Endometrium (tissue), 2 donors: Measurements from ENCODE around the gene SIPA1.
"Not testable (repeated sequence)": the region's sequence is repeated elsewhere in the genome, so short reads cannot be mapped to it uniquely, and the experiment has no call there.

ENCODE experiments used
- FAIRE-seq: peaks from 2 replicates; lab custom pipeline; 2012; peaks lifted over from hg19 to GRCh38; lab: Jason Lieb, UNC
- donor health status: control.
- donor health status: control.

Gene SIPA1

DNA sequence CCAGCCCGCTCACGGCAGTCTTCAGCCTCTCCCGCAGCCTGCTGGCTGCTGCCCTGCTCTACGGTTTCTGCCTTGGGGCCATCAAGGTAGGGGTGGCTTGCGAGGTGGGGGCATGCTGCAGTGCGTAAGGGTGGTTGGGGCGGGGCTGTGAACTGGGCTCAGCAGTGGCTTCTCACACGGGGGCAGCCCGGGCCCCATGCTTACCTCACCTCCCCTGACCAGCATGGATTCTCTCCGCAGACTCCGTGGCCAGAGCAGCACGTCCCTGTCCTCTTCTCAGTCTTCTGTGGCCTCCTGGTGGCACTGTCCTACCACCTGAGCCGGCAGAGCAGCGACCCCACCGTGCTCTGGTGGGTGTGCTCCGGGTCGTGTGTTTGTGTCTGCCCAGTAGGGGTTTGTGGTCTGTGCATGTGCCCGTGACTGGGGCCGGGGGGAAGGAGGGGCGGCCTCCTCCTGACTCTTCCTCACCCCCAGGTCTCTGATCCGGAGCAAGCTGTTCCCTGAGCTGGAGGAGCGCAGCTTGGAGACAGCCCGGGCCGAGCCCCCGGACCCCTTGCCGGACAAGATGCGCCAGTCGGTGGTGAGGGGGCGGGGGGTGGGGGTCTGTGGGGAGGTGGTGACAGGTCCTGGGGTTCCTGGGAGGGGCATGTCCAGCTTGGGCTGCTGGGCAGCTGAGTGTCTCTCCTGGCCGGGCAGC is 12.8 kb upstream of the SIPA1 start:
- no peak for FAIRE-seq

GRCh38 chr11:65625628-65626342 is 12.1 kb upstream of the SIPA1 start:
- FAIRE-seq, result no peak

DNA sequence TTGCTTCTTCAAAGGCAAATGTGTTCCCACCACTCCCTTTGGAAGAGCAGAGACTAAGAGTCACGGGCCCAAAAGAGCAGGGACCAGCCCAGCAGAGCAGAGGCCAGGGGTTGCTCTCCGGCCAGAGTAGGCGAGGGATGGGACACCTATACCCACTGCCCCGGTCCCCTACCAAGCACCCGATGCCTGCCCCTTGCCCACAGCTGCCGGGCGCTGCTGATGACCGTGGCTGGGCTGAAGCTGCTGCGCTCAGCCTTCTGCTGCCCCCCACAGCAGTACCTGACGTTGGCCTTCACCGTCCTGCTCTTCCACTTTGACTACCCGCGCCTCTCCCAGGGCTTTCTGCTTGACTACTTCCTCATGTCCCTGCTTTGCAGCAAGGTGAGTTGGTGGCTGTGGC is 10.7 kb upstream of the SIPA1 start:
- no peak for FAIRE-seq

GRCh38 chr11:65629579-65629978 is 8.3 kb upstream of the SIPA1 start:
- no peak for FAIRE-seq

DNA sequence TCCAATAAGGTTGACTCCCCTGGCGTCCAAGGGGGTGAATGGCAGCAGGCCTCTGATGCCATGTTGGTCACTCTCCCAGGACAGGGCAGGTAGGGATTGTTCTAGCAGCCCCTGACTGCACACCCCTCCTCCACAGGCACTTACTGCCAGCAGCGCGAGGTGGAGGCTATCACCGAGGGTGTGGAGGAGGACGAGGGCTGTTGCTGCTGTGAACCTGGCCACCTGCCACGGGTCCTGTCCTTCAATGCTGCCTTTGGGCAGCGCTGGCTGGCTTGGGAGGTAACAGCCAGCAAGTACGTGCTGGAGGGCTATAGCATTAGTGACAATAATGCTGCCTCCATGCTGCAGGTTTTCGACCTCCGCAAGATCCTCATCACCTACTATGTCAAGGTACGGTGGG is 7.7 kb upstream of the SIPA1 start:
- FAIRE-seq, result no peak

DNA sequence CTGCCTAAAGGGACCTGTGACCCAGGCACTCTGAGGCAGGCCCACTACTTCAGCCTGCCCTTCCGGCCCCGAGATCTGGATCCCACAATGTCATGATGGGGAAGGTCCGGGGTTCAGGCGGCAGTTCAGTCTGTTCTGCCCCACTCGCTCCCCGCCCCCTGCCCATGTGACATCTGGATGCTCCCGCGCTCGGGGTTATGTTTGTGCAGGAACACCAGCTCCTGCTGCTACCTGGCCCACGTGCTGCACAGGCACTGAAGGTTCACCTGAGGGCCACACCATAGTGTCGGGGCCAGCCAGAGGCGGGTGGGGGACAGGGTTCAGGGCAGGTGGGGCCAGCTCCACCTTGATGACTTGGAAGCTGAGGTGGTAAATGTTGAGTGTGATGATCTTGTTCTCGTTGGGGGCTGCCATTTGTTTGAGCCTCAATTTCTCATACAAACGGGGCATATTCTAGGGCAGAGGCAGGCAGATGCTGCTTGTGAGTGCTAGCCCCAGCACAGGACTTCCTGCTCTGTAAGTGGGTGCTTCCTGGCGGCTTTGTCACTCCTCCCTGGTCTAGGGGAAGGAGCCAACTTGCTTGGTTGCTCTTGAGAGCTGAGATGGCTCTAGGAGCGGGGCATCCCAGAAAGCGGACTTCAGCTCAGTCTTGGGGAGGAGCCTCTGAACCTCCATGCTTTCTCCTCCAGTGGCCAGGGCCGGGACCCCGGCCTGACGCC is 4.4 kb upstream of the SIPA1 start:
- no peak for FAIRE-seq

DNA sequence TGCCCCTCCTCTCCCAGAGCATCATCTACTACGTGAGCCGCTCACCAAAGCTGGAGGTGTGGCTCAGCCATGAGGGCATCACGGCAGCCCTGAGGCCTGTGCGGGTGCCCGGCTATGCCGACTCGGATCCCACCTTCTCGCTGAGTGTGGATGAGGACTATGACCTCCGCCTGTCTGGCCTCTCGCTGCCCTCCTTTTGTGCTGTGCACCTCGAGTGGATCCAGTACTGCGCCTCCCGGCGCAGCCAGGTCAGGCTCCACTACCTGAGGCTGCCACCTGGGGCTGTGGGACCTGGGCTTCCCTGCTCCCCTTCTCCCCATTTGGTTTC is 3.8 kb upstream of the SIPA1 start:
- no peak for FAIRE-seq

DNA sequence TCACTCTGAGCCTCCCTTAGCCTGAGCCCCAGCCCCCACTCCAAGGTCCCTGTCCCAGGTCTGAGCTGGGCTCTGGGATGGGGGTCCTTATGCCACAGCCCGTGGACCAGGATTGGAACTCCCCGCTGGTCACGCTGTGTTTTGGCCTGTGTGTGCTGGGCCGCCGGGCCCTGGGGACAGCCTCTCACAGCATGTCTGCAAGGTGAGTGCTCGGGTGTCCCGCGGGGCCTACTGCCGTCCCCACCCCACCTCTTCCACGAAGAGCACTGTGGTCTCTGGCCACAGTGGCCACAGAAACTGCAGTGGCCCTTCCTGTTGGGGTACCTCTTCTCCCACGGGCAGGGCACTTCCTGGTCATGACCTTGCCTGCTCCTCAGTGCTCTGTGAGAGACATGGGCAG is 3.5 kb upstream of the SIPA1 start:
- FAIRE-seq, result no peak

DNA sequence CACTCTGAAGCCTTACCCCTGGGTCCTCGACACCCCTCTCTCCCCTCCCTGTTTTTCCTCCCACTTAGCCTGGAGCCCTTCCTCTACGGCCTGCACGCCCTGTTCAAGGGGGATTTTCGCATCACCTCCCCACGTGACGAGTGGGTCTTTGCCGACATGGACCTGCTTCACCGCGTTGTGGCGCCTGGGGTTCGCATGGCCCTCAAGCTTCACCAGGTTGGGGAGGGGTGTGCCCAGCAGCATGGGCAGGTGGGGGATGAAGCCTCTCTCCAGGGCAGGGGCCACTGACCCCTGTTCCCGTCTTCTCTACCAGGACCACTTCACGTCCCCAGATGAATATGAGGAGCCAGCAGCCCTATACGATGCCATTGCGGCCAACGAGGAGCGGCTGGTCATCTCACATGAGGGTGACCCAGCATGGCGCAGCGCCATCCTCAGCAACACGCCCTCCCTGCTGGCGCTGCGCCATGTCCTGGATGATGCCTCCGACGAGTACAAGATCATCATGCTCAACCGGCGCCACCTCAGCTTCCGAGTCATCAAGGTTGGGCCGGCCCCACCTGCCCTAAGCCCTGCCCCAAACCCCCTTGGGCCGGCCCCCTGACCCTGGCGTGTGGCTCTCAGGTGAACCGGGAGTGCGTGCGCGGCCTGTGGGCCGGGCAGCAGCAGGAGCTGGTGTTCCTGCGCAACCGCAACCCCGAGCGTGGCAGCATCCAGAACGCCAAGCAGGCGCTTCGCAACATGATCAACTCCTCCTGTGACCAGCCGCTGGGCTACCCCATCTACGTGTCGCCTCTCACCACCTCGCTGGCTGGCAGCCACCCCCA is 2.8 kb upstream of the SIPA1 start:
- no peak for FAIRE-seq

- FAIRE-seq, result no peak
Observed at GRCh38 chr11:65636108-65637031, 1.5 kb upstream of the SIPA1 start.

- FAIRE-seq, result no peak
Observed at GRCh38 chr11:65637032-65637557, 806 bp upstream of the SIPA1 start.

- FAIRE-seq, result not testable (repeated sequence)
Observed at GRCh38 chr11:65639228-65639597, 1.3 kb downstream of the SIPA1 start.

- no peak for FAIRE-seq
Observed at GRCh38 chr11:65639623-65640482, 2.0 kb downstream of the SIPA1 start.

DNA sequence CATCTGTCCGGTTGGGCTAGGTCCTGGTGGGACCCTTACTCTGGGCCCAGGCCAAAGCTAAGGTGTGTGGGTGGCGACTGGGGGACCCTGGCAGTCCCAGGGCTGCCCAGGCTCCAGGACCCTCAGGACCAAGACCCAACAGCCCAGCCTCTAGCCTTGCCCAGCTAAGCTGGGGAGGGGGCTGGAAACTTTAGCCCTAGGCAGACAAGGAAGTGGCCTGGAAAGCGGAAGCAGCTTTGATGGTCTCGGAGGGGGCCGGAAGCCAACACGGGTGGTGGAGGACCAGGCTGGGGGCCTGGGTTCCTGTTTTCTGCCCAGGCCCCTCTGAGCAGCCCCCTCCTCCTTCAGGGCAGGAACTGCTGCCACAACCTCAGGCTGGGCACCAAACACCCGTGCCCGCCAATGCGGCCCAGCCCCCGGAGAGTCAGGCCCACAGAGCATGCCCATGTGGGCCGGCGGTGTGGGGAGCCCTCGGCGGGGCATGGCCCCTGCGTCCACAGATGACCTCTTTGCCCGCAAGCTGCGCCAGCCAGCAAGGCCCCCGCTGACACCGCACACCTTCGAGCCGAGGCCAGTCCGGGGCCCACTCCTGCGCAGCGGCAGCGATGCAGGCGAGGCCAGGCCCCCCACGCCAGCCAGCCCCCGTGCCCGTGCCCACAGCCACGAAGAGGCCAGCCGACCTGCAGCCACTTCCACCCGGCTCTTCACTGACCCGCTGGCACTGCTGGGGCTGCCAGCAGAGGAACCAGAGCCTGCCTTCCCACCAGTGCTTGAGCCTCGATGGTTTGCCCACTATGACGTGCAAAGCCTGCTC is 2.8 kb downstream of the SIPA1 start:
- FAIRE-seq, result no peak

DNA sequence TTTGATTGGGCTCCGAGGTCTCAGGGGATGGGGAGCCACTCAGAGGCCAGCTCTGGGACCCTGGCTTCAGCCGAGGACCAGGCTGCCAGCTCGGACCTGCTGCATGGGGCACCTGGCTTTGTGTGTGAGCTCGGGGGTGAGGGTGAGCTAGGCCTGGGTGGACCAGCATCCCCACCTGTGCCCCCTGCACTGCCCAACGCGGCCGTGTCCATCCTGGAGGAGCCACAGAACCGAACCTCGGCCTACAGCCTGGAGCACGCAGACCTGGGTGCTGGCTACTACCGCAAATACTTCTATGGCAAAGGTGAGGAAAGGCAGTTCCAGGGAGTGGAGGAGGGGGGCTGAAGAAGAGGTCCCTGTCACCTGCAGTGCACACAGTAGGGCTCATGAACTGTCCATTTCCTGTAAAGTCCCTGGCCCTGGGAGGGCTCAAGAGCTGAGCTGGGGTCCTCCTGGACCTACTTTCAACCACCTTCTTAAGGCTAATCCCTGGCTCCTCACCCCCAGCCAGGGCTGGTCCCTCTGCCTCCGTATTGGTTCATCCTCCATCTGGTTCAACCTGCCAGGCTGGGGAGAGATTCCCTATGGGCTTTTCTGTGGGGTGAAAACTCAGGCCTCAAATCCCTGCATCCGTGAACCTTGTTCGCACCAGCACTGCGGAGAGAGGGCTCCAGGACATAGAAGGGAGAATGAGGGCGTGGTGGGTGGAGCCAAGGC is 3.6 kb downstream of the SIPA1 start:
- FAIRE-seq, result no peak

DNA sequence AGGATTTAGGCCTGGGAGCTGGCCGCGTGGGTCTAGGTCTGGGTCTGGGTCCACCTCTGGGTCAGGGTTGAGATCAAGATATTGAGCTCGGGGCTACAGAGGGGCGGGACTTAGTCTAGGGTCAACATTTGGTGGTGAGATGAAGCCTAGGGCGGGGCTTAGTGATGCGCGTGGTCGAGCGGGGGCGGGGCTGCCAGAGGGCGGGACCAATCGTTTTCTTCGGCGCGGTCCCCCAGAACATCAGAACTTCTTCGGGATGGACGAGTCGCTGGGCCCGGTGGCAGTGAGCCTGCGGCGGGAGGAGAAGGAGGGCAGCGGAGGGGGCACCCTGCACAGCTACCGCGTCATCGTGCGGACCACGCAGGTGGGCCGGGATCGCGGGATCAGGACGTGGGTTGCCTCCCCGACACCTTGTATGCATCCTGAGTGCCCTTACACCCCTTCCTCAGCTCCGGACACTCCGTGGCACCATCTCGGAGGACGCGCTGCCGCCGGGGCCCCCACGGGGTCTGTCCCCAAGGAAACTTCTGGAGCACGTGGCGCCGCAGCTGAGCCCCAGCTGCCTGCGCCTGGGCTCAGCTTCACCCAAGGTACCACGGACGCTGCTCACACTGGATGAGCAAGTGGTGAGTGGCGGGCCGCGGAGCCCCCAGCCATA is 4.2 kb downstream of the SIPA1 start:
- FAIRE-seq, result no peak

GRCh38 chr11:65643971-65644370 is 6.1 kb downstream of the SIPA1 start:
- FAIRE-seq, result no peak

GRCh38 chr11:65644837-65645236 is 6.9 kb downstream of the SIPA1 start:
- no peak for FAIRE-seq
